Astrocyte of the hippocampus (primary cell): ENCODE results near the gene GDF3.
A peak's percentile ranks its signal among the peaks of the same experiment; 100 is the strongest.
"Not testable (repeated sequence)": the region's sequence is repeated elsewhere in the genome, so short reads cannot be mapped to it uniquely, and the experiment has no call there.

ENCODE experiments used
- DNase-seq: peaks from one replicate; pipeline ENCODE4 v3.0.0; 2011; ENCODE audit warnings: low read depth, low spot score

GDF3 gene

DNA sequence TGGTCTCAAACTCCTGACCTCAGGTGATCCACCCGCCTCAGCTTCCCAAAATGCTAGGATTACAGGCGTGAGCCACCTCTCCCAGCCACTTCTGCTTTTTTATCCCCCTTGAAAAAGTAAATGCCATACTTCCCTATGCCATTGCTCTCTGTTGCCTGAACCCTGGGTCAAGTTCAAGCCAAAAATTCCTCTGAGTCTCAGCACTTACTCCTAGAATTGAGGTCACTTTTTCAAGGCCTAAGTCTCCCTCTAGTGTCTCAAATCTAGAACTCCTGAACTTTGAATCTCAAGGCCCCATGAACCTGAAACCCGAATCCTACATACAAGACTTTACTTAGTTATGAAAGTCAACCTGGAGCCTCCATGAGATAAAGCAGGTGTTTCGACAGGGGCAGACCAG lies 28.4 kb downstream of the GDF3 start:
- no peak for DNase-seq

- DNase-seq = no peak
These were observed 29.0 kb downstream of the GDF3 start for GRCh38 chr12:7666595-7666994.

DNA sequence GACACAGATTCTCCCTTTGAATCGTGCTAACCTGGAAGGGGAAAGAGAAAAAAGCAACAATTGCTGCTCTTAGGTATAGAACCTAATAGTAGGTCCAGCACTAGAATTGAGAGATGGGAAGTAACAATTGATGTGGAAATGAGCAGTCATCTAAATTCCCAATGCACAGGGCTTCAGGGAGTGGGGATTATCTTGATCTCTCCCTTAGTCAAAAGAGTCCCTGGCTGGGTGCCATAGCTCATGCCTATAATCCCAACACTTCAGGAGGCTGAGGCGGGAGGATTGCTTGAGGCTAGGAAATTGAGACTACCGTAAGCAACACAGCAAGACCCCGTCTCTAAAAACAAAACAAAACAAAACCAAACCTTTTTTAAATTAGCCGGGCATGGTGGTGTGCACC lies 33.8 kb downstream of the GDF3 start:
- DNase-seq = no peak

- no peak for DNase-seq
These were observed 39.5 kb downstream of the GDF3 start for GRCh38 chr12:7656121-7656520.

GRCh38 chr12:7650091-7650490 lies 45.5 kb downstream of the GDF3 start:
- DNase-seq = no peak

- no peak for DNase-seq
These were observed 48.5 kb downstream of the GDF3 start for GRCh38 chr12:7647071-7647470.

- DNase-seq = no peak
These were observed 49.4 kb downstream of the GDF3 start for GRCh38 chr12:7646178-7646475.

DNA sequence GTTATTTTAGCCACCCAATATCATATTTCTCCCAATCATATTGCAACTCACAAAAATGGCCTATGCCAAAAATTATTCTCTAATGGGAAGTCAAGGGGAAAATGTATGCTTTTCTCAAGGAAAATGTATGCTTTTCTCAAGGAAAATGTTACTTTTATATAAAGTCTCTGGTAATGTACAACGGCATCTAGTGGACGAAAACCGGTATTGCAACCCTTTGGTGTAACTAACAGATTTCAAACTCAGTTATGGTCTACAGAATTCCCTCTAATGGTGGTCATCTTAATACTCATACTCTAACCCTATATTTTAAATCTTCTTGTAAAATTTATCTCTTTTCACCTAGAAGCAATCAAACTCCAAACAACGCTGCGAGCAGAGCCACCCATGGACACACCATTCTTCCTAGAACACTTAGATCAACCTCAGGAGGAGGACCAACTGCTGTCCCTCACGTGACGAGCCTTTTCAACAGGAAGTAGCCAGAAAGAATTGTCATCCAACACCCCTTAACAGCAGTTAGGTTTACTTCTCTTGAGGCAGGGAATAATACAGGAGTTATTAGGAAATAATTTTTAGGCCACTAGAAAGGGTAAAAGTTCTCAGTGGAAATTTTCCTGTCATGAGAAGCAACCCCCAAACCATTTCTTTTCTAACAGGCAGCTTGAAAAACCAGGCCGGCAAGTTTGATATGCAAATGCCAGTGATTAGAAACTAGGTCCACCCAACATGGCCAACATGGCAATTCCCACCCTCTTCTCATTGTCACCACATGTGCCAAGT lies 50.0 kb downstream of the GDF3 start:
- DNase-seq = peak; percentile 44

DNA sequence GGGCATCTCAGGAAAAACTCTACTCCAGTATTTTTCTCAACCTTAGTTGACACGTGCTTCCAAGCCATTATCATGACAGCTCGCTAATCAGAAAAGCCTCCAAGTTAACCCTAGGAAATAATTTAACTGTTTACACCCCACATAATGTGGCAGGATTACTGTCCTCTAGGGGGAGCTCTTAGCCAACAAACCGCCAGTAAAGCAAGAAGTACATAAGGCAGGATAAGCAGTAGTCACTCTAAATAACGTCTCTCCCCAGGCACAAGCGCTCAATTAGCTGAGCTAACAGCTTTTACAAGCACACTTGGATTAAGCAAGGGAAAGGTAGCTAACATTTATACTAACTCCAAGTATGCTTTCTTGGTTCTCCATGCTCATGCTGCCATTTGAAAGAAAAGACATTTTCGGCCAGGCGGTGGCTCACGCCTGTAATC lies 52.7 kb downstream of the GDF3 start:
- no peak for DNase-seq

- no peak for DNase-seq
These were observed 53.3 kb downstream of the GDF3 start for GRCh38 chr12:7642287-7642686.

- DNase-seq = not testable (repeated sequence)
These were observed 55.2 kb downstream of the GDF3 start for GRCh38 chr12:7640123-7640995.
